ENCODE data around the gene C1S.

DNA sequence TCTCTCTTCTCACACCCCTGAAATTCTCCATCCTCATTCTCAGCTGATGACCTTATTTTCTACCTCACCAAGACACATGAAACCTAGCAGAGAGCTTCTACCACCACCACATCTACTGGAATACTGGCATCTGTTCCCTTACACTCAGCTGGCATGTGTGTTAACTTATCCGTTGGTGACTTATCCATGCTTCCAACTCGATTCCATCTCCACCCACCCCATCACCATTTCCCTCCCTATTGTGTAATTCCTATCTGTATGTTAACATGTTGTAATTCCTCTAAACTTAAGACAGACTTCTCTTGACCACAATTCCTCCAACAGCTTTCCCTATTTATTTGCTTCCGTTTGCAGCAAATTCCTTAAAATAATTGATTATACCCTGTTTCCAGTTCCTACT lies 15.4 kb downstream of the C1S start:
- no peak for TF ChIP-seq CTCF (IDR thresholded peaks at IDR 0.05)
- TF ChIP-seq ZFX (IDR thresholded peaks at IDR 0.05; ENCODE audit: borderline replicate concordance), result no peak

Data from 22Rv1 (cell line).